ENCODE measurements around the gene GTF2E1.
"Not testable (repeated sequence)": the region's sequence is repeated elsewhere in the genome, so short reads cannot be mapped to it uniquely, and the experiment has no call there.

- TF ChIP-seq CTCF (IDR thresholded peaks at IDR 0.05); EZH2 (IDR thresholded peaks at IDR 0.05; ENCODE audit: borderline replicate concordance, insufficient read depth, low read depth, low read length, poor library complexity, severe bottlenecking): not testable (repeated sequence)
Measured at GRCh38 chr3:120738006-120738405, 4.5 kb upstream of the GTF2E1 start.

All from B cell (primary cell).